Measurements from ENCODE around the gene IVD.

- no peak for TF ChIP-seq CTCF (IDR thresholded peaks at IDR 0.05)
- TF ChIP-seq RAD21 (IDR thresholded peaks at IDR 0.05; ENCODE audit: low read length): no peak
- no peak for TF ChIP-seq PBX3 (IDR thresholded peaks at IDR 0.05)
- no peak for TF ChIP-seq FOXJ3 (CRISPR knock-in tag; IDR thresholded peaks at IDR 0.05)
- no peak for TF ChIP-seq SIN3A (IDR thresholded peaks at IDR 0.05; ENCODE audit: borderline replicate concordance, low read depth, low read length)
- no peak for TF ChIP-seq YY1 (IDR thresholded peaks at IDR 0.05; ENCODE audit: low read depth)
- TF ChIP-seq POLR2AphosphoS5 (IDR thresholded peaks at IDR 0.05; ENCODE audit: low read depth, low read length): no peak
- no peak for TF ChIP-seq EP300 (IDR thresholded peaks at IDR 0.05; ENCODE audit: borderline replicate concordance in 1 of 2, low read depth in 1 of 2, low read length in 1 of 2)
- TF ChIP-seq REST (IDR thresholded peaks at IDR 0.05; ENCODE audit: low read depth, low read length): no peak
- no peak for TF ChIP-seq EZH2phosphoT487 (IDR thresholded peaks at IDR 0.05; ENCODE audit: borderline replicate concordance, low read depth)
Measured at GRCh38 chr15:40380636-40381035, 25.0 kb upstream of the IVD start.

Data from SK-N-SH (cell line).